Measurements from ENCODE around the gene OR52E1.
"Not testable (repeated sequence)": the region's sequence is repeated elsewhere in the genome, so short reads cannot be mapped to it uniquely, and the experiment has no call there.

The OR52E1 gene

GRCh38 chr11:5043380-5043779 lies 26.0 kb upstream of the OR52E1 start:
- DNase-seq (ENCODE audit: low read depth), result no peak
- TF ChIP-seq CTCF (IDR thresholded peaks at IDR 0.05; ENCODE audit: control insufficient read depth, extremely low read depth, insufficient read depth), result no peak
- no peak overlapping the region for H3K4me3 ChIP-seq (ENCODE audit: low read depth, low read length)

- no peak for TF ChIP-seq CTCF (IDR thresholded peaks at IDR 0.05; ENCODE audit: control insufficient read depth, extremely low read depth, insufficient read depth)
- no peak within 1 kb of the TSS for H3K4me3 ChIP-seq (ENCODE audit: low read depth, low read length)
- no peak for DNase-seq (ENCODE audit: low read depth)
Observed at GRCh38 chr11:5046226-5046625, 23.1 kb upstream of the OR52E1 start, which contains the start of gene OR52J3. OR52J3 (plus strand) TSS chr11:5046526; CDS start chr11:5046526, 0 bp downstream.

- TF ChIP-seq CTCF (IDR thresholded peaks at IDR 0.05; ENCODE audit: control insufficient read depth, extremely low read depth, insufficient read depth), result no peak
- H3K4me3 ChIP-seq (ENCODE audit: low read depth, low read length), result no peak overlapping the region
- DNase-seq (ENCODE audit: low read depth), result no peak
Observed at GRCh38 chr11:5046754-5047330, 22.5 kb upstream of the OR52E1 start.

GRCh38 chr11:5058679-5059078 lies 10.7 kb upstream of the OR52E1 start:
- H3K4me3 ChIP-seq (ENCODE audit: low read depth, low read length); DNase-seq (ENCODE audit: low read depth): not testable (repeated sequence)

- no peak within 1 kb of the TSS for H3K4me3 ChIP-seq (ENCODE audit: low read depth, low read length)
- DNase-seq (ENCODE audit: low read depth), result no peak
- no peak for TF ChIP-seq CTCF (IDR thresholded peaks at IDR 0.05; ENCODE audit: control insufficient read depth, extremely low read depth, insufficient read depth)
Observed at GRCh38 chr11:5059391-5059790, 10.0 kb upstream of the OR52E1 start, which contains the start of gene OR52E2. OR52E2 (minus strand) TSS chr11:5059627; CDS start chr11:5059627, 0 bp downstream.

GRCh38 chr11:5065027-5065426 lies 4.3 kb upstream of the OR52E1 start:
- no peak overlapping the region for H3K4me3 ChIP-seq (ENCODE audit: low read depth, low read length)
- no peak for DNase-seq (ENCODE audit: low read depth)
- TF ChIP-seq CTCF (IDR thresholded peaks at IDR 0.05; ENCODE audit: control insufficient read depth, extremely low read depth, insufficient read depth), result no peak

- no peak overlapping the region for H3K4me3 ChIP-seq (ENCODE audit: low read depth, low read length)
- no peak for TF ChIP-seq CTCF (IDR thresholded peaks at IDR 0.05; ENCODE audit: control insufficient read depth, extremely low read depth, insufficient read depth)
- no peak for DNase-seq (ENCODE audit: low read depth)
Observed at GRCh38 chr11:5071799-5072198, 2.4 kb downstream of the OR52E1 start.

Measured in LNCaP clone FGC (cell line).